GM12878 (cell line): Measurements from ENCODE around the gene TMEM144. TPM values are rescaled to one million over a fixed set of nuclear protein-coding genes. Genes with fewer than 3 reads are reported as not detected.

Source experiments
- ATAC-seq: fragments of 200-7000 bp; cut with Tn5 transposase; 3 replicates; pipeline ENCODE4 v1.9.1; 2020; ENCODE audit warnings: mild to moderate bottlenecking, moderate library complexity
- BruUV-seq: library from RNA; stranded (reverse); fragments of 400-500 nt; replicated peaks from 2 replicates; lab custom pipeline; 2021; lab: Mats Ljungman, UMichigan
- CTCF ChIA-PET: fragments of 300-600 bp; sonication (Branson Sonifier 250); formaldehyde crosslinking; extraction: SDS; loops from one replicate; lab custom pipeline; 2021; ENCODE audit warnings: inconsistent platforms; lab: Yijun Ruan, JAX
- POLR2A ChIA-PET: fragments of 350-600 bp; formaldehyde crosslinking; extraction: SDS; loops from one replicate; lab custom pipeline; 2021; ENCODE audit warnings: inconsistent platforms; lab: Charles Lee
- RAD21 ChIA-PET: fragments of 300-600 bp; sonication (Branson Sonifier 250); formaldehyde crosslinking; loops from one replicate; lab custom pipeline; 2023; ENCODE audit warnings: antibody characterized with exemption; ENCODE audit not compliant: unreplicated experiment; lab: Charles Lee
- SMC1A ChIA-PET: fragments of 300-600 bp; sonication (Branson Sonifier 250); formaldehyde crosslinking; loops from one replicate; lab custom pipeline; 2023; ENCODE audit not compliant: unreplicated experiment, uncharacterized antibody; lab: Charles Lee
- DNase-seq: peaks from one replicate; pipeline ENCODE4 v3.0.0-alpha.2; 2011; ENCODE audit warnings: low read depth, low spot score
- FAIRE-seq: peaks from 3 replicates; lab custom pipeline; 2011; peaks lifted over from hg19 to GRCh38; lab: Jason Lieb, UNC
- H2AFZ ChIP-seq: 2 replicates; pipeline ENCODE4 v1.6.0; 2011; ENCODE audit warnings: low read depth, low read length, control low read depth; ENCODE audit not compliant: control insufficient read depth
- H3K27ac ChIP-seq: 2 replicates; pipeline ENCODE4 v1.5.1; 2011; ENCODE audit warnings: control low read depth; ENCODE audit not compliant: control insufficient read depth, insufficient read depth
- H3K27me3 ChIP-seq, 2 experiments: replicated peaks in 1 of 2; 2 replicates each; pipeline versions ENCODE4 v1.6.0 to v1.6.1; 2011; ENCODE audit warnings: low read length in 1 of 2; ENCODE audit not compliant: control insufficient read depth in 2 of 2, insufficient read depth in 2 of 2
- H3K36me3 ChIP-seq, 2 experiments: 2 replicates each; pipeline ENCODE4 v1.5.1; 2011; ENCODE audit warnings: low read length in 1 of 2; ENCODE audit not compliant: control insufficient read depth in 2 of 2, insufficient read depth in 2 of 2
- H3K4me1 ChIP-seq: 2 replicates; pipeline ENCODE4 v1.6.1; 2011; ENCODE audit warnings: mild to moderate bottlenecking, low read length, moderate library complexity, mixed read lengths; ENCODE audit not compliant: control insufficient read depth, insufficient read depth
- H3K4me2 ChIP-seq: 2 replicates; pipeline ENCODE4 v1.6.0; 2011; ENCODE audit warnings: control low read depth; ENCODE audit not compliant: control insufficient read depth, insufficient read depth
- H3K4me3 ChIP-seq: fragments of 200-600 bp; sonication (generic); 2 replicates; pipeline ENCODE4 v1.5.1; 2016
- H3K79me2 ChIP-seq: 2 replicates; pipeline ENCODE4 v1.6.0; 2011; ENCODE audit warnings: low read length; ENCODE audit not compliant: control insufficient read depth, insufficient read depth
- H3K9ac ChIP-seq: 2 replicates; pipeline ENCODE4 v1.8.0; 2011; ENCODE audit warnings: low read length, control low read depth, mixed read lengths; ENCODE audit not compliant: control insufficient read depth, insufficient read depth
- H3K9me3 ChIP-seq: replicated peaks from 3 replicates; pipeline ENCODE4 v1.5.1; 2011; ENCODE audit warnings: mild to moderate bottlenecking, low read length; ENCODE audit not compliant: control insufficient read depth, insufficient read depth
- H4K20me1 ChIP-seq: 2 replicates; pipeline ENCODE4 v1.6.0; 2011; ENCODE audit not compliant: control insufficient read depth, insufficient read depth
- ESRRA ChIP-seq: IDR thresholded peaks from 2 replicates; pipeline ENCODE4 v1.6.1; 2012; ENCODE audit warnings: mild to moderate bottlenecking, low read length, improper control_type of control experiment
- GABPA ChIP-seq: IDR thresholded peaks from 2 replicates; pipeline ENCODE4 v1.6.1; 2014; ENCODE audit warnings: antibody characterized with exemption, low read depth, mild to moderate bottlenecking, inconsistent platforms
- LARP7 ChIP-seq: fragments of 450-650 bp; IDR thresholded peaks from 2 replicates; pipeline ENCODE4 v1.6.1; 2017; ENCODE audit warnings: mild to moderate bottlenecking
- MXI1 ChIP-seq: fragments of 150-350 bp; IDR thresholded peaks from 2 replicates; pipeline ENCODE4 v1.6.1; 2011; ENCODE audit warnings: low read depth, mild to moderate bottlenecking, inconsistent platforms, low read length, improper control_type of control experiment
- NRF1 ChIP-seq: conservative IDR thresholded peaks from 2 replicates; pipeline ENCODE4 v1.6.1; 2011; ENCODE audit warnings: mild to moderate bottlenecking, low read depth, low read length, improper control_type of control experiment
- POLR2AphosphoS2 ChIP-seq: IDR thresholded peaks from 2 replicates; pipeline ENCODE4 v1.6.1; 2011; ENCODE audit warnings: low read depth, mild to moderate bottlenecking, low read length, improper control_type of control experiment, moderate library complexity
- POU2F2 ChIP-seq: IDR thresholded peaks from 3 replicates; pipeline ENCODE4 v1.6.1; 2011; ENCODE audit warnings: low read depth, mild to moderate bottlenecking, low read length, borderline replicate concordance
- RELA ChIP-seq: fragments of 450-650 bp; IDR thresholded peaks from 2 replicates; pipeline ENCODE4 v1.8.0; 2014; ENCODE audit warnings: borderline replicate concordance; ENCODE audit not compliant: partially characterized antibody
- TCF12 ChIP-seq: IDR thresholded peaks from 2 replicates; pipeline ENCODE4 v1.6.1; 2011; ENCODE audit warnings: low read depth, mild to moderate bottlenecking, low read length
- YBX1 ChIP-seq: fragments of 450-650 bp; IDR thresholded peaks from 2 replicates; pipeline ENCODE4 v1.6.1; 2016; ENCODE audit warnings: antibody characterized with exemption
- WGBS: methylation state at CpG from one replicate; pipeline ENCODE4 v1.1.6; 2016; ENCODE audit warnings: low lambda C conversion rate; ENCODE audit not compliant: insufficient replicate concordance, insufficient coverage; ENCODE audit errors: missing lambda C conversion rate; 5-methylcytosine and 5-hydroxymethylcytosine counted together
- in situ Hi-C: fragments of 300-500 bp; cut with MboI; formaldehyde crosslinking; loops from 9 replicates; pipeline ENCODE4 v1.14.3; 2018; ENCODE audit warnings: mixed read lengths
- intact Hi-C: fragments of 100-400 bp; cut with micrococcal nuclease; formaldehyde crosslinking; loops from one replicate; pipeline ENCODE4 v1.14.2; 2022; ENCODE audit not compliant: unreplicated experiment
- polyA plus RNA-seq, 11 experiments: library from polyadenylated mRNA; depleted of rRNA in 4 of 11; unstranded in 6 of 11; stranded (reverse) in 5 of 11; fragments of >200 nt; fragmentation: Nextera tagmentation in 4 of 11; fragmentation: Illumina TruSeq in 1 of 11; extraction: Ambion mirVana in 4 of 11; extraction: Trizol in 1 of 11; gene quantifications; 1 replicate in 1 of 11; 2 replicates in 10 of 11; pipeline versions ENCODE4 v1.2.1 to v1.2.3, GENCODE V29; 2011 to 2016; ENCODE audit warnings: inconsistent platforms in 2 of 11, missing spikeins in 2 of 11, low read depth in 1 of 11
- total RNA-seq, 4 experiments: library from RNA; depleted of rRNA in 3 of 4; stranded (reverse); fragments of >200 nt in 3 of 4; fragmentation: Illumina TruSeq in 1 of 4; extraction: Trizol in 1 of 4; gene quantifications; 2 replicates each; pipeline versions ENCODE4 v1.2.1 to v1.2.3, GENCODE V29; 2013 to 2021

The TMEM144 gene
- total and polyA plus RNA-seq, 10 of the 15 experiments (the other 5 are each of a cell fraction or from before 2014, with no cell fraction given), result 0.08 to 1.8 (median 1.4) TPM

DNA sequence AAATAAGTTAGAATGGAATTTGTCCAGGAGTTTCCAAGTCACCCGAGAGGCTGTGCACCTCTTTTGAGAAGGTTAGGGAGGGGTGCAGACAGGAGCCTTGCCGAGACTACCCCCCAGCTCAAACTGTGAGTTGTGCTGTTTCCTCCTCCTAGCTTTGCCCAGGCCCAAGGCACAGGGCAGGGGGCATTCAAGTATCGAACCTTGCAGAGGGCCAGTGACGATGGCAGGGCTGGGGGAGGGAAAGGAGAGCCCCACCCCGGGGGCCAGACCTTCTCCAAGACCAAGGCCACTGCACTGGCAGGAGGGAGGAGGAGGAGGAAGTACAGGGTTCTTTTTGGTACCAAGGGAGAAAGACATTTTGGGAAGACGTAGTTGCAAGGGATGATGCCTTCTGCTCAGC, 80.6 kb downstream of the TMEM144 start:
- H3K9ac ChIP-seq, result no peak overlapping the region
- no peak for ATAC-seq
- H3K9me3 ChIP-seq, result no peaks in the 10 kb centered on the region
- no peaks in the 10 kb centered on the region for H3K79me2 ChIP-seq
- SMC1A ChIA-PET, result no interaction called here
- no peaks in the 10 kb centered on the region for H3K27me3 ChIP-seq
- no peak overlapping the region for H3K27ac ChIP-seq
- TF ChIP-seq ESRRA (no peak), MXI1 (no peak)
- TF ChIP-seq, all 136 proteins: peak for 0
- H3K4me2 ChIP-seq, result no peak overlapping the region
- ChIA-PET RAD21 (no interaction called here), CTCF (no interaction called here), POLR2A (no interaction called here)
- in situ Hi-C loops (no loop called here), intact Hi-C loops (no loop called here)
- WGBS, result 4% methylated on average over 6 of the region's 6 CpGs
- DNase-seq, result no peak
- no peaks in the 10 kb centered on the region for H3K4me1 ChIP-seq
- no peak overlapping the region for H3K4me3 ChIP-seq
- H4K20me1 ChIP-seq, result no peaks in the 10 kb centered on the region
- H2AFZ ChIP-seq, result no peak overlapping the region
- no peak for FAIRE-seq
- BruUV-seq, result no TSS peak
- no peaks in the 10 kb centered on the region for H3K36me3 ChIP-seq

DNA sequence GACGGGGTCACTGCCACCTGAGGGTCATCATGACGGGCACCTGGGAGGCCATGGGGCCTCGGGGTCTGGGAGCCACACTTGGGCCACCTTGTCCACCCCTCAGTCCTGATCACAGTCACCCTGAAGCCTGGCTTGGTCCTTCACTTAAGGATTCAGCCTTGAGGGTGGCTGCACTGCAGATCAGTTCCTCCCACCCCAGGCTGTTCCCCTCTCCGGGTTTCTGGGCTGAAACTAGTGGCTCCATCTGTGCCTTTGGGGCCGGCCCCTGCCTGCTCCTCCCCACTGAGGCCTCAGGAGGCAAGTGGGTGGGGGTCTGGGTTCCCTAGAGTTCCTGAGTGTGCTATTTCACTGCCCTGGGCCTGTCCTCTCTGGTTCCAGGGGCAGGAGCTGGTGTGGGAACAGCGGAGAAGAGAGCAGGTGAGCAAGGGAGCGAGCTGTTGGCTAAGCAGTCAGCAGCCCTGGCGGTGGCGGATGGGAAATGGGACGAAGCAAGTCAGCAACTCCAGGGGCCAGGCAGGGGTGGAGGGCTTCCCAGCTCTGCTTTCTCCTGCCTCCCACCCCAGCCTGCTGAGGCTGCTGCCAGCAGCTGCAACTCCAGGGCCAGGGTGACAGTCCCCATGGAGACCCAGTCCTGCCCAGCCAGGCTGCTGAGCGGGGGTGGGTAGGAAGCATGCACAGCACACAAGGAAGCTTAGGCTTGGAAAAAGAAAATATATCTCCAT, 81.2 kb downstream of the TMEM144 start:
- Histone ChIP-seq H4K20me1 (no peaks in the 10 kb centered on the region), H3K9ac (no peak overlapping the region)
- TF ChIP-seq POU2F2 (no peak), GABPA (no peak), POLR2AphosphoS2 (no peak), YBX1 (no peak), LARP7 (no peak), RELA (no peak), TCF12 (no peak), NRF1 (no peak)
- TF ChIP-seq, all 136 proteins: peak for 0
- ChIA-PET SMC1A (no interaction called here), RAD21 (no interaction called here), CTCF (no interaction called here), POLR2A (no interaction called here)
- intact Hi-C loops, result no loop called here
- no TSS peak for BruUV-seq
- WGBS, result 25% methylated on average over 11 of the region's 11 CpGs
- H3K27ac ChIP-seq, result no peak overlapping the region
- DNase-seq, result no peak
- no peak for ATAC-seq
- H3K4me2 ChIP-seq, result no peak overlapping the region
- H3K4me3 ChIP-seq, result no peak overlapping the region
- no peaks in the 10 kb centered on the region for H3K79me2 ChIP-seq
- FAIRE-seq, result no peak
- H2AFZ ChIP-seq, result no peak overlapping the region
- H3K9me3 ChIP-seq, result no peaks in the 10 kb centered on the region
- no peaks in the 10 kb centered on the region for H3K4me1 ChIP-seq
- H3K27me3 ChIP-seq, result no peaks in the 10 kb centered on the region
- in situ Hi-C loops, result no loop called here
- H3K36me3 ChIP-seq, result no peaks in the 10 kb centered on the region
